Activated CD4-positive, alpha-beta T cell treated with anti-CD3 and anti-CD28 coated beads, Interleukin-2, amount 50 U/mL, for 4 hours (primary cell): ENCODE results near the gene DUXB.
A peak's percentile ranks its signal among the peaks of the same experiment; 100 is the strongest.

Source experiments
- DNase-seq, 2 experiments: peaks; one replicate each; pipeline ENCODE4 v3.0.0-alpha.2; 2020

DUXB gene

GRCh38 chr16:75660321-75660720 is 40.9 kb downstream of the DUXB start:
- DNase-seq: no peak

- no peak for DNase-seq
These were observed 43.1 kb downstream of the DUXB start for GRCh38 chr16:75658175-75658574.

- DNase-seq: no peak
These were observed 47.3 kb downstream of the DUXB start for GRCh38 chr16:75653922-75654321.

GRCh38 chr16:75648265-75649076 is 52.8 kb downstream of the DUXB start:
- peak; percentile 86 to 88 for DNase-seq

GRCh38 chr16:75647492-75648264 is 53.6 kb downstream of the DUXB start, which contains the start of the genes KARS1 and TERF2IP:
Gene KARS1, minus strand, starts transcription at chr16:75647665. Its CDS starts 26 bp downstream, at chr16:75647639.
Gene TERF2IP, plus strand, starts transcription at chr16:75647773. Its CDS starts 110 bp downstream, at chr16:75647883.
- peak; percentile 91 to 93 for DNase-seq

- no peak for DNase-seq
These were observed 54.2 kb downstream of the DUXB start for GRCh38 chr16:75647112-75647491.

- no peak for DNase-seq
These were observed 56.8 kb downstream of the DUXB start for GRCh38 chr16:75644240-75645012.
